Activated T-helper 9 cell treated with anti-CD3 and anti-CD28 coated beads, Interleukin-2, amount 50 U/mL, for 16 hours (primary cell): ENCODE results near the gene ZFYVE9.
"Not testable (repeated sequence)": the region's sequence is repeated elsewhere in the genome, so short reads cannot be mapped to it uniquely, and the experiment has no call there.

ENCODE experiments used
- DNase-seq: peaks from one replicate; pipeline ENCODE4 v3.0.0-alpha.2; 2020; ENCODE audit warnings: low read depth

Gene ZFYVE9

DNA sequence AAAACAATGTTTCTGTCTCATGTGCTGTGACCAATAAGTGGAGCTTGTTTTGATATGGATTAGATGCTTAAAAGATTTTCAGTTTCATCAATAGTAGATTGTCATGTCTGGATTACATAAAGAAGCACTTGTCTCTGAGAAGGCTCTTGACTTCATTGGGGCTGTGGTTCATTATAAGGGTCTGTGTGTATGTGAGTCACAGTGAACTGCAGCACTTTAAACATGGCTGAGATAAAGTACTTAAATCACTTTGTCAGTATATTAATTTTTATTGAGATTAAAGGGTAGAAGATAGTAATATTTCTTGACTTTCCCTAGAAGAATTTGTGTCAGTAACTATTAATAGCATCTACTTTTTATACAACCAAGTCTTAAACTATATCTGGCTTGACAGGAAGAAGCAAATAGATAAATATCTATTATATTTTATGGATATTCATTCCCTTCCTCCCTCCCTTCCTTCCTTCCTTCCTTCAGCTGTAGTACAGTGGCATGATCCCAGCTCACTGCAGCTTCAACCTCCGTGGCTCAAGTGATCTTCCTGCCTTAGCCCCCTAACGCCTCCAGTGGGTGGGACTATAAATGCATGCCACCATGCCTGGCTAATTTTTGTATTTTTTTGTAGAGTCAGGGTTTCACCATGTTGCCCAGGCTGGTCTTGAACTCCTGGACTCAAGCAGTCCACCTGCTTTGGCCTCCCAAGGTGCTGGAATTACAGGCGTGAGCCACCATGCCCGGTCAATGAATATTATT lies 48.8 kb downstream of the ZFYVE9 start:
- DNase-seq: no peak

DNA sequence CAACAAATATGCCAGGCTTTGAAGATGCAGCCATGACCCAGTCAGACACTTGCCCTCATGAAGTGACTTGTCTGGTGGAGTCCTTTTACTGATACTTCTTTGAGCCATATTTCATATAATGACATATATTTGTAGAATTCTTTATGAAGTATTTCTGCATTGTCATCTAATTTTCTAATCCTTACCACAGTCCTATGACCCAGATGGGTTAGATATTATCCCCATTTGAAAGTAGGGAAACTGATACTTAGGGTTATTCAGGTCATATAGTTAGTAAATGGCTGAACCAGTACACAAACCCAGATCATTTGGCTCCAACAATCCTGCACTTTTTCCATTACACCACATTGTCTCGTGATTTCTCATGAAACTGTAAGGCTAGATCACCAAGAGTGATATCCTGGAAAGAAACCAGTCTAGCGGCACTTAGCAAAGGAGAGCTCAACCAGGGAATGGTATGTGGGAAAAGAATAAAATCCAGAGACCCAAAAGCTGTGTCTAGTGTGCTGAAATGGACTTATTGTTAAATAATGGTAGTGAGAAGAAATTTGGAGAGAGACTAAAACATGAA lies 49.6 kb downstream of the ZFYVE9 start:
- no peak for DNase-seq

DNA sequence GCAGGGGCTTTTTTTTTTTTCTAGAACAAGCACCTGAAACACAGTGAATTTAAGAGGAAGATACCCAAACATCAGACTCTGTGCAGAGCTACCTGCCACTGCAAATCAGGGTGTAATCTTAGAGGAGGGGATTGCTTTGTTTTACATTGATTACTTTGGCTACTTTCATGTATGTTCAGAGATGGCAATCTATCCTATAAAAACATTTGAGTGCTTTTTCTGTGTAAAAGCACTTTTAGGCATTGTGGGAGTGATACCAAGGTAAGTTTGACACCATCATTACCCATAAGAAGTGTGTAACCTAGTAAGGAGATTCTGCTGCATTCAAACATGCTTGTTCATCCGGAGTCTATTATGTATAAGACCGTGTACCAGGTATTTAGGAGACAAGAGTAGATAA lies 50.1 kb downstream of the ZFYVE9 start:
- DNase-seq: no peak

DNA sequence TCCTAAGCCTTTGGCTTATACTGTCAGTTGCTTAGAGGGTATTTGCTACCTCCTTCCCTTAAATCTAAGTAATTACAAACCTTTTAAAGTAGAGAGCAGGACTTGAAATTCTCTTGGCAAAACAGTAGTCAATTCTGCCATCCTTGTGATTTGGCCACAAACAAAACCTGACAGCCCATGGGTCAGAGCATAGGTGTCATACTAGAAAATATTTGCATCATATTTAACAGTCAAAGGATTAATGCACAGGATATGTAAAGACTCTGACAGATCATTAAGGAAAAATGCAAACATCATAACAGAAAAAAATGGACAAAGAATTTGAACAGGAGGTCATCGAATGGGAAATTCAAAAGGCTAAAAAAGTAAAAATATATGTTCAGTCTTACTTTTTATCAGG lies 50.5 kb downstream of the ZFYVE9 start:
- no peak for DNase-seq

DNA sequence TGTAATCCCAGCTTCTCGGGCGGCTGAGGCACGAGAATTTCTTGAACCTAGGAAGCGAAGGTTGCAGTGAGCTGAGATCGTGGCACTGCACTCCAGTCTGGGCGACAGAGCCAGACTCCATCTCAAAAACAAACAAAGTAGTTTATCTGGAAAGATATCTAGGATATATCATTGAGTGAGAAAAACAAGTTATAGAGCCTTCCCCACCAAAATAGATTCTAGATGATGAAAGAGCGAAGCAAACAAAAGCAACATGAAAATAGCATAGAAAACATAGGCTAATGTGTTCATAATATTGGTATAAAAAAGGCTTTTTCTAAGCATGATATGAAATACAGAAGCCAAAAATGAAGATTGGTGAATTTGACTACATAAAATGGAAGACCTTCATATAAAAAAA lies 52.1 kb downstream of the ZFYVE9 start:
- DNase-seq: no peak

DNA sequence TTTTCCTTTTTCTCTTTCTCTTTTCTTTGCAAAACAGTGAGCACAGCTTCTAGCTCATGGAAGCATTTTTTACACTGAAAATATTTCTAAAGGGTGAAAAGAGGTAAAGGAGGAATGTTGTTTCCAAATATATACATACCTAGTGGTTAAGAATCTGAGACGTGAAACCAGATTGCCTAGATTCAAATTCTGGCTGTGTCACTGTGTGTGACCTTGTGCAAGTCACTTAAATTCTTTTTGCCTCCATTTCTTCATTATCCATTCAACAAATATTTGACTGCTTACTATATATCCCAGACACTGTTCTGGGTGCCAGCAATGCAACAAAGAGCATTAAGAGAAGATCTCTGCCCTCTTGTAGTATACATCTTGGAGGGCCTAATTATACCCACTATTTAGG lies 53.3 kb downstream of the ZFYVE9 start:
- no peak for DNase-seq

DNA sequence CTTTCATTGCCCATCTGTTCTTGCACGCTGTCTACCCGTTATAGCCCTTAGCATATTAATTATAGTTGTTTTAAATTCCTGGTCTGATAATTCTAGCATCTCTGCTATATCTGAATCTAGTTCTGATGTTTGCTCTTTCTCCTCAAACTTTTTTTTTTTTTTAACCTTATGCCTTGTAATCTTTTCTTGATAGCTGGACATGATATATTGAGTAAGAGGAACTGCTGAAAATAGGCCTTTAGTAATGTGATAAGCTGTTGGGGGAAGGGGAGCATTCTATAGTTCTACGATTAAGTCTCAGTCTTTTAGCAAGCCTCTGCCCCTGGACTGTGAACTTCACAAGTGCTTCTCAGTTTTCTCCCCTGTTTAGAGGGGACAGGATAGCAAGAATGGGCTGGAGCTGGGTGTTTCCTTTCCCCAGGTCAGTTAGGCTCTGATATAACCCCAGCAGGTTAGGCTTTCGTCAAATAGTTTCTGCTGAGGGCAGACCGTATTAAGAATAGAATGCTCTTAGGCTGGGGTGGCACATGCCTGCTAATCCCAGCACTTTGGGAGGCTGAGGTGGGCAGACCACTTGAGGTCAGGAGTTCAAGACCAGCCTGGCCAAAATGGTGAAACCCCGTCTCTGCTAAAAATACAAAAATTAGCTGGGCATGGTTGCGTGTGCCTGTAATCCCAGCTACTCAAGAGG lies 62.2 kb downstream of the ZFYVE9 start:
- DNase-seq: no peak

DNA sequence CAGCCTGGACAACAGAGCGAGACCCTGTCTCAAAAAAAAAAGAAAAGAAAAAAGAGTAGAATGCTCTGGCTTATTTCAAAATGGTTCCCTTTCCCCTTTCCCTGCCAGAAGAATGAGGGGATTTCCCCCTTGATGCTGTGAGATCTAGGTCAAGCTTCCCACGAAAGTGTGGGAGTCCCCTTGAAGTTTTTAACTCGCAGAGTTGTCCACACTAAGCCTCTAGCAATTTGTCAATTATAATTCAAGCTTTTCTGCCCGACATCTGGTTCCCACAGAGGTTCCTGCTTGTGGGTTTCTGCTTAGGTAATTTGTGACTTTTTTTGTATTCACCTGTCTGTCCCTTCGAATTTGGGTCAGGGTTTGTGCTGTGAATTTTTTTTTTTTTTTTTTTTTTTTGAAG lies 62.8 kb downstream of the ZFYVE9 start:
- no peak for DNase-seq

DNA sequence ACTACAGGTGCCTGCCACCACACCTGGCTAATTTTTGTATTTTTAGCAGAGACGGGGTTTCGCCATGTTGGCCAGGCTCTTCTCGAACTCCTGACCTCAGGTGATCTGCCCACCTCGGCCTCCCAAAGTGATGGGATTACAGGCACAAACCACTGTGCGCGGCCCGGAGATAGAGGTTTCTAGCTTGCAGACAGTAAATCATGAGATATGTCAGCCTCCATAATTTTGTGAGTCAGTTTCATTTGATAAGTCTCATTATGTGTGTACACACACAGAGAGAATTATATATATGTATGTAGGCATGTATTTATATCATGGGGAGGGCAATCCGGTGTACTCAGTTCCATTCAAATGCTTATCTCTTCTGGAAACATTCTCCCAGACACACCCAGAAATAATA lies 64.8 kb downstream of the ZFYVE9 start:
- DNase-seq: not testable (repeated sequence)

DNA sequence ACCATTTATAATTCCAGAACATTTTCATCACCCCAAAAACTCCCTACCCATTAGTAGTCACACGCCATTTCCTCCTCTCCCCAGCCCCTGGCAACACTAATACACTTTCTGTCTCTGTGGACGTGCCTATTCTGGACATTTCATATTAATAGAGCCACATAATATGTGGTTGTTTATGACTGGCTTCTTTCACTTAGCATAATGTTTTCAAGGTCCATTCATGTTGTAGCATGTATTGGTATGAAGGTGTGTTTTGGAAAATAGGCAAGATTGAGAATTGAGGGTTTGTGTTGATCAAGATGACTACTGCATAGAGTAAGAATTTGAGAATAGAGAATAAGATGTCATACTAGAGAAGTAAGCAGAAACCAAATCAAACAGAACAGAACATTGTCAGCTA lies 67.5 kb downstream of the ZFYVE9 start:
- DNase-seq: no peak

DNA sequence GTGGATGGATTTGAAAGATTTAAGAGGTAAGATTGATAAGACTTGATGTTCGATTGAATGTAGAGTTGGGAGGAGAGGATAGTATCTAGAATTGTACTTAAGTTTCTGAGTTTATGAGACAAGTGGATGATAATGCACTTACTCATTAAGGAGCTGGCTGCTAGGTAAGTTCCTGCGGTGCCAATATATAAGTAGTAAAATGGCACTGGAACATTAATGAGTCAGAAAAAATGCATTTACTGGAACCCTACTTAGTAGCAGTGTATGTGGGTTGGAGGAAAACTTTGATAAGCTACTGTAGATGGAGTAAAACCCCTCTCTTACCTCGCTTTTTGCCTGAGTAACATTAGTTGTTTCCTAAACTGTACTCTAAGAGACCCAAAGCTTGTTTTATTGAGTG lies 68.2 kb downstream of the ZFYVE9 start:
- DNase-seq: no peak

DNA sequence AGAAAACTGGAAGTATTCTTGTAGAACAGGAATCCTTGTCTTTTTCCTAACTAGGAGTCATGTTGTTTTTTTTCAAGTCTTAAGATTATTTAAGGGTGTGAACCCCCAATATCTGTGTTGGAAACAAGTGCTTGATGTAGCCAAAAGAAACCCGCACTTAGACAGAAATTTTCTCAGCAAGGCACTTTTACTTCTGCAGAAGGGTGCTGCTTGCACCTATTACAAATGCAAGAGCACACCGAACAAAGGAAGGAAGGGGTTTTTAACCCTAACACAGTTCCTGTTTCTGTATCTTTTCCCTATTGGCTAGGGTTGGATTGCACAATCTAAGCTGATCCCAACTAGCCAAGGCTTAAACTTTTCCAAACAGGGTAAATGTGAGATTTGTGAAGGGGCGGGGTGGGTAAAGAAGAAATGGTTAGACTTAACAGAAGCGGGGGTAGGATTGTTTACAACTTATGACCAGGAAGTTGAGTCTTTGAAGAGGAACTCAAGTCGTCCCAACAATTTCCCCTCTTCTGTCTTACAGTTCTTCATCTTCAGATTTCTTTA lies 75.1 kb downstream of the ZFYVE9 start:
- no peak for DNase-seq

DNA sequence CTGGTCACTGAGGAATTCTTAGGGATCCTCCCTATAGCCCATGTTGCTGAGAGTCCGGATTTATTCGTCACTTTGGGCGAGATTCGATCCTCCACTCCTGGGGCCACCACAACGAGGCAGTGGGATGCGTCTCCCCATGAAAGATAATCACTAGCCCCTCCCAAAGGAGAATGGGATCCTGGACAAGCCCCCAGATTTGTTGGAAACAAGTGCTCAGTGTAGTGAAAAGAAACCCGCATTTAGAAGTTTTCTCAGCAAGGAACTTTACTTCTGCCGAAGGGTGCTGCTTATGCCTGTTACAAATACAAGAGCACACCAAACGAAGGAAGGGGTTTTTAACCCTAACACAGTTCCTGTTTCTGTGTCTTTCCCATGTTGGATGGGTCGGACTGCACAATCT lies 83.3 kb downstream of the ZFYVE9 start:
- no peak for DNase-seq

DNA sequence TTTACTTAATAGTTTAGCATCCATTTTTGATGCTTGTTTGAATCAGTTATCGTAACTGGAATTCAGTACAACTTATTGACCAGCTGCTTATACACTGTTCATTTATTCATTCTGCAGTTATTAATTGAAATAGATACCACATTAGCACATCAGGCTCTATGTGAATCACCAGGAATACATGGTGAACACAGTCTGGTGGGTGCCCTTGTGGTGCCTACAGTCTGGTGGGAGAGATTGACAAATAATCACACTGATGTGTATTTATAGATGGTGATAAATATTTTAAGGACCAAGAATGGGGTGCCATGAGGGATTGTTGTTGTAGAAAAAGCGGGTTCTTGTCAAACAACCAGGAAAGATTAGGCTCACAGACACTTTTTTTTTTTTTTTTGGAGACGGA lies 87.6 kb downstream of the ZFYVE9 start:
- DNase-seq: no peak

DNA sequence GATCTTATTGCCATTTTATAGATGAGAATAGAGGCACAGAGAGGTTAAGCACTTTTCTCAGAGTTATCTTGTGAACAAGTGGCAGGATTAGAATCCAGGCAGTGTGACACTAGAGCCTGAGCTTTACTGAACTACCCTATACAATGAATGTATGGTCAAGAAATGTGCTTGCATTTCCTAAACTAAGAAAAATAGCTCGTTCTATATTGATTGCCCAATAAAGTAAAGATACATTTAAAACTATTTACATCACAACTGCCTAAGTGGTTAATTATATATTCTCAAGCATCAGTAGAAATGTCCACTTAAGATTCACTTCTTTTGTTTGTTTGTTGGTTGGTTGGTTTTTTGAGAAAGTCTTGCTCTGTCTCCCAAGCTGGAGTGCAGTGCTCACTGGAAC lies 91.6 kb downstream of the ZFYVE9 start:
- DNase-seq: no peak

DNA sequence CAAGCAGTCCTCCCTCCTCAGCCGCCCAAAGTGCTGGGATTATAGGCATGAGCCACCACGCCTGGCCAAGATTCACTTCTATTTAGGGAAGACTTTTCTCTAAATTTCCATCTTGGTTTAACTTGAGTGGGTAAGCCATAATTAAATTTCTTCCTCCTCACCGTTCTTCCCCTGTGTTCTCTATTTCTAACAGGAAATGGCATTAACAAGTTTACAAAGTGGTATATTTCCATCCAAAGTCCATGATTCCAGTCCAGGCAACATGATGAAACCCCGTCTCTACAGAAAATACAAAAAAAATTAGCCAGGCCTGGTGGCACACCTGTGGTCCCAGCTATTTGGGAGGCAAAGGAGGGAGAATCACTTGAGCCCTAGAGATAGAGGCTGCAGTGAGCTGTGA lies 92.1 kb downstream of the ZFYVE9 start:
- no peak for DNase-seq

DNA sequence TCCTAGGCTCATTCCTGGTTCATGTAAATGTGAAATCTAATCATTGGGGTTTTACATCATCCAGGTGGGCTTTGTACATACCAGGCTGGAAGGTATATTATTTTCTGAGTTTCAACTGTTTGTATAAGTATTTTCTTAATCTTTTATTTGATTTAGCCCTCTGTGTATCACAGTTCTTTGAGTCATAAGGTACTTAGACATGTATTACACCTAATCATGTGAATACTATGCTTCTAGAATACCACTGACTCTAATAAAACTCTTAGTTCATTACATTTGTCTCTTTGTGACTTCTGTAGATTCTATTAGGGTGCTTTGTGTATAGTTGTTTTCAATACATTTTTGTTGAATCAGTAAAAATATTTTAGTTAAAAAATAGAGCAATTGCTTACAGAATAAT lies 92.8 kb downstream of the ZFYVE9 start:
- no peak for DNase-seq

DNA sequence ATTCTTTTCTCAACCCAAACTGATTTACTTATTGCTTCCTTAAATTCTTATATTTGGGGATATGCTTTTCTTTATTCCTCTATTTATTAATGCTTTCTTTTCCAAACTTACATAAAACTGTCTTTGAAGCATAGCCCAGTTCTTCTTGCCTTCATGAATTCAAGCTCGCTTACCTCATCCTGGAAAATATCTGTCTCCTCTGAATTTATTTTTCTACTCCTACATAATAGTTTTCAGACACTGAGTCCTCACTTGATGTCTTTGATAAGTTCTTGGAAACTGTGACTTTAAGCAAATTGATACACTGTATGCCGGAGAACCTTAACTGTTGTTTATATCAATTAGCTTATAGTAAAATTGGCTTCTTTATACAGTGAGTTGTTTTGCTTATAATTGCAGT lies 93.8 kb downstream of the ZFYVE9 start:
- no peak for DNase-seq

DNA sequence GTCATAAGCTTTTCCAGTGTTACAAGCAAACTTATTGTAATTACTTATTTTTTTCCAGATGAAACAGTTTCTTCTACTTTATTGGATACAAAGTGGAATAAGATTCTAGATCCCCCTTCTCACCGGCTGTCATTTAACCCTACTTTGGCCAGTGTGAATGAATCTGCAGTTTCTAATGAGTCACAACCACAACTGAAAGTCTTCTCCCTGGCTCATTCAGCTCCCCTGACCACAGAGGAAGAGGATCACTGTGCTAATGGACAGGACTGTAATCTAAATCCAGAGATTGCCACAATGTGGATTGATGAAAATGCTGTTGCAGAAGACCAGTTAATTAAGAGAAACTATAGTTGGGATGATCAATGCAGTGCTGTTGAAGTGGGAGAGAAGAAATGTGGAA lies 95.5 kb downstream of the ZFYVE9 start:
- DNase-seq: no peak

DNA sequence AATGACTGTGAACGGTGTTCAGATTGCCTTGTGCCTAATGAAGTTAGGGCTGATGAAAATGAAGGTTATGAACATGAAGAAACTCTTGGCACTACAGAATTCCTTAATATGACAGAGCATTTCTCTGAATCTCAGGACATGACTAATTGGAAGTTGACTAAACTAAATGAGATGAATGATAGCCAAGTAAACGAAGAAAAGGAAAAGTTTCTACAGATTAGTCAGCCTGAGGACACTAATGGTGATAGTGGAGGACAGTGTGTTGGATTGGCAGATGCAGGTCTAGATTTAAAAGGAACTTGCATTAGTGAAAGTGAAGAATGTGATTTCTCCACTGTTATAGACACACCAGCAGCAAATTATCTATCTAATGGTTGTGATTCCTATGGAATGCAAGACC lies 96.6 kb downstream of the ZFYVE9 start:
- DNase-seq: no peak

DNA sequence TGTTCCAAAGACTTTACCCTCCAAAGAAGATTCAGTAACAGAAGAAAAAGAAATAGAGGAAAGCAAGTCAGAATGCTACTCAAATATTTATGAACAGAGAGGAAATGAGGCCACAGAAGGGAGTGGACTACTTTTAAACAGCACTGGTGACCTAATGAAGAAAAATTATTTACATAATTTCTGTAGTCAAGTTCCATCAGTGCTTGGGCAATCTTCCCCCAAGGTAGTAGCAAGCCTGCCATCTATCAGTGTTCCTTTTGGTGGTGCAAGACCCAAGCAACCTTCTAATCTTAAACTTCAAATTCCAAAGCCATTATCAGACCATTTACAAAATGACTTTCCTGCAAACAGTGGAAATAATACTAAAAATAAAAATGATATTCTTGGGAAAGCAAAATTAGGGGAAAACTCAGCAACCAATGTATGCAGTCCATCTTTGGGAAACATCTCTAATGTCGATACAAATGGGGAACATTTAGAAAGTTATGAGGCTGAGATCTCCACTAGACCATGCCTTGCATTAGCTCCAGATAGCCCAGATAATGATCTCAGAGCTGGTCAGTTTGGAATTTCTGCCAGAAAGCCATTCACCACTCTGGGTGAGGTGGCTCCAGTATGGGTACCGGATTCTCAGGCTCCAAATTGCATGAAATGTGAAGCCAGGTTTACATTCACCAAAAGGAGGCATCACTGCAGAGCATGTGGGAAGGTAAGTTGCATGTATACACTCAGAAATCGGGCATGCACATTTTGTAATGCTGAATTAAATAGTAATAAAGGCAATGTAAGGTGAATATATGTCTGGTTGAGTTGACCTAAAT lies 97.2 kb downstream of the ZFYVE9 start:
- DNase-seq: no peak

DNA sequence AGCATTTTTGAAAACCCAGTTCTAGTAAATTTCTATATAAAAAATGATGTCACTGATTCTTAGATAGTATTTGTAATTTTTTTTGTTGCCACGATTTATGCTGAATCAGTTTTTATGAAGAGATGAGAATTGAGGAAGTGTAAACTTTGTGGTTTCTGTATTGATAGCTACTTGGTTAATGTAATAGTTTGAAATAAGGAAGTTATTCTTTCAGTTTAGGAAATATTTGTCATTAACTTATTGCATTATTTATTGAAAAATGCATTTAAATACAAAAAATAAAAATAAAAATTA lies 97.8 kb downstream of the ZFYVE9 start:
- no peak for DNase-seq
